Lower leg skin (tissue), 4 donors: ENCODE results near the gene TENM4. TPM values are rescaled to one million over a fixed set of nuclear protein-coding genes. Genes with fewer than 3 reads are reported as not detected.

Experiments used
- DNase-seq, 2 donors: peaks; one replicate each; pipeline ENCODE4 v3.0.0-alpha.2; 2019; ENCODE audit warnings: low spot score in 2 of 2
- H3K4me3 ChIP-seq: fragments of 200-600 bp; sonication (generic); 2 replicates; pipeline ENCODE4 v1.5.1; 2017; ENCODE audit warnings: mild to moderate bottlenecking, low read depth; ENCODE audit not compliant: poor library complexity, severe bottlenecking
- CTCF ChIP-seq, 3 donors: fragments of 450-650 bp; IDR thresholded peaks; one replicate each; pipeline ENCODE4 v1.5.1; 2016; ENCODE audit warnings: antibody characterized with exemption in 3 of 3, mild to moderate bottlenecking in 3 of 3, moderate library complexity in 2 of 3
- POLR2A ChIP-seq, 2 donors: fragments of 450-650 bp; IDR thresholded peaks; one replicate each; pipeline ENCODE4 v1.6.1; 2016 to 2017; ENCODE audit warnings: antibody characterized with exemption in 2 of 2, mild to moderate bottlenecking in 1 of 2, moderate library complexity in 1 of 2
- WGBS, 2 donors: methylation state at CpG; one replicate each; pipeline ENCODE4 v1.1.5; 2018; 5-methylcytosine and 5-hydroxymethylcytosine counted together
- intact Hi-C: fragments of 100-400 bp; cut with DNase I; formaldehyde crosslinking; loops from one replicate; pipeline ENCODE4 v1.15.0; 2023; ENCODE audit warnings: low total_unique reads
- total RNA-seq, 4 donors: library from RNA; depleted of rRNA; stranded (reverse); fragments of >200 nt; gene quantifications; one replicate each; pipeline ENCODE4 v1.1.0, GENCODE V29; 2016

TENM4 gene
- total RNA-seq, 4 donors from 2014 or later = 34.4 to 41.1 (median 36.6) TPM

DNA sequence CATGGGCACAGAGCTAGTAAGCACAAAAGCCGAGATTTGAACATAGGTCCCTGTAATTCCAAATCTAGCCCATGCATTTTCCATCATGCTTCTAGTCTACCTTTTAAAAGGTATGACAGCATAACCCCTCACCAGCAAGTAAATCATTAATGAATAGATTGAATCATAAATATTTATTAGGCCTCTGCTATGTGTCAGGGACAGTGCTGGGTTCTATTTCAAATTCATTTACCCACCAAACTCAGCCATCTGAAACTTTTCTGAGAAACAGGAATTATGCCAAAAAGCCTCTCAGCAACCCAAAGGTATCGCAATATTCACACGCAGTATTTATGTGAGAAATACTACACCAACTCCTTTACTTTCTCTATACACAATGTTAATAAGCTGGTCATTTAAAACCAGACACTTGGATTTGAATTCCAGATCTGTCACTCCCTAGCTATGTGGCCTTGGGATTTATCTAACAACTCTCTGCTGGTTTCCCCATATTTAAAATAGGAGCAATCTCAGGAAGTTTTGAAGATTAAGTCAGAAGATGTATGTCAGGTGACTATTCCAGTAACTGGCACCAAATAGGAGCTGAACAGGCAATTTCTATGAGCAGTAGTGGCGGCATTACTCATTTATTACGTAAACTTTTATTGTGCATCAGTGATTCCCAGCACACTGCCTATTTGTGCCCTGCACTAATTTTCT lies 191.4 kb downstream of the TENM4 start:
- no peak overlapping the region for H3K4me3 ChIP-seq
- intact Hi-C loops = no loop called here
- no peak for DNase-seq
- TF ChIP-seq CTCF (IDR thresholded peaks at IDR 0.05) (no peak), POLR2A (IDR thresholded peaks at IDR 0.05) (no peak)
- WGBS, 2 donors = 81 to 85% methylated on average over 5 of the region's 5 CpGs

- TF ChIP-seq POLR2A (IDR thresholded peaks at IDR 0.05) (no peak), CTCF (IDR thresholded peaks at IDR 0.05) (no peak)
- WGBS, 2 donors = 29 to 51% methylated on average over 2 of the region's 2 CpGs
- no peak overlapping the region for H3K4me3 ChIP-seq
- intact Hi-C loops = no loop called here
- DNase-seq = peak in 1 of 2 donors; percentile 53
Measured at GRCh38 chr11:79244798-79245197, 196.0 kb downstream of the TENM4 start.

DNA sequence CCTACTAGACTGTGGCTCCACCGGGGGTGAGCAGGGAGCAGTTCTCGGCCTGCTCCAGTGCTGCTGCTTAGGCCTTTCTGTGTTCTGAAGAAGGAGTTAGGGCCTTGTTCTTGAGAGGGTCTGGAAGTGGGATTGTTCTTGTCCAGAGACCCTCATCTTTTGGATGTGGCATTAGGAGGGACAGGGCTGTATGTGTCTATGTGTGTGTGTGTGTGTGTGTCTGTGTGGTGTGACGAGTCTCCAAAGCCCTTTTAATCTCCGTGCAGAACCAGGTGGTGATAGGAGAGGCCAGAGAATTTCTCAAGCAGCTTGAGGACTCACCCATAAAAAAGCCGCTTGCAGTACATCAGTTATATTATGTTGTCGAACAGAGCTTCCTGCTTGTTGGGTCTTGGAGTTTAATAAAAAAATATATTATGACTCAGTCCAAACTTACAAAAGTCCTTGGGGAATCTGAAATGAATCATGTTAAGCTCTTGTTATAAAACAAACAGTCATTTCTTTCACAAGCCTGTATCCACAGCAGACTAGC lies 196.5 kb downstream of the TENM4 start:
- DNase-seq = peak; percentile 20 to 75
- intact Hi-C loops = no loop called here
- TF ChIP-seq POLR2A (IDR thresholded peaks at IDR 0.05) = no peak
- TF ChIP-seq CTCF (IDR thresholded peaks at IDR 0.05) = no peak
- 34% methylated on average over 6 of the region's 6 CpGs for WGBS, 2 donors
- no peak overlapping the region for H3K4me3 ChIP-seq

DNA sequence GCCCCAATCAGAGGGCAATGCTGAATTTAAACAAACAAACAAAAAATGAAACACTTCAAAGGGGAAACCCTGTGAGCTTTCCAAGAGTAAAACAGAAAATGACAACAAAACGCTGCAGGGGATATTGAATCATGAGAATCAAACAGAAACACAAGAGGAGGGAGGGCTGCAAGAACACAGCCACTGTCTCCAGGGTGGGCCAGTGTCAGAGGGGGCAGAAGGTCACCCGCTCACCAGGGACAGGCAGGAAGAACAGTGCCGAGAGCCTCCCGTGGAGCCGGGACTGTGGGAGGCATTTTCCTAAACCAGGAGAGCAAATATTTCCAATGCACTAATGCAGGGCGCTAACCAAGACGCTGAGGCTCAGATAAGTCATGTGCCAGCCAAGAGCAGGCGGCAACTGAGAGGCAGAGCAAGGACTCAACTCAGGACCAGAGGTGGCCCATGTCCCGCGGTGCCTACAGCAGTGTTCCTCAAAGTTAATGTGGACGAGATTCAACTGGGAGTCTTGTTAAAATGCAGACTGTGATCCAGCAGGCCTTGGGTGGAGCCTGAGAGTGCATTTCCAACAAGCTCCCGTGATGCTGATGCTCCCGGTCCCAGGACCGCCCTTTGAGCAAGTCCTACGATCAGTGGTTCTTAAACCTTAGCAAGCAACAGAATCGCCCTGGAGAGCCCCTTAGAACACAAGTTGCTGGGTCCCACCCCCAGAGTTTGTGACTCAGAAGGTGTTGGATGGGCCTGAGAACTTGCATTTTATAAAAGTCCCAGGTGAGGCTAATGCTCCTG lies 197.2 kb downstream of the TENM4 start:
- WGBS, 2 donors = 56 to 66% methylated on average over 16 of the region's 16 CpGs
- peak in 1 of 2 donors; percentile 82 for DNase-seq
- no peak overlapping the region for H3K4me3 ChIP-seq
- intact Hi-C loops = no loop called here
- TF ChIP-seq CTCF (IDR thresholded peaks at IDR 0.05) (no peak), POLR2A (IDR thresholded peaks at IDR 0.05) (no peak)

GRCh38 chr11:79242616-79243015 lies 198.2 kb downstream of the TENM4 start:
- TF ChIP-seq CTCF (IDR thresholded peaks at IDR 0.05) (no peak), POLR2A (IDR thresholded peaks at IDR 0.05) (no peak)
- no peak for DNase-seq
- no peak overlapping the region for H3K4me3 ChIP-seq
- intact Hi-C loops = no loop called here
- WGBS, 2 donors = 78 to 93% methylated on average over 3 of the region's 3 CpGs
